GM10266 (cell line): ENCODE data around the gene TRIM10.
"Not testable (repeated sequence)": the region's sequence is repeated elsewhere in the genome, so short reads cannot be mapped to it uniquely, and the experiment has no call there.

Source experiments
- DNase-seq: peaks from one replicate; pipeline ENCODE4 v3.0.0; 2012; ENCODE audit errors: extremely low spot score
- TF ChIP-seq, protein P1 (sequence below): IDR thresholded peaks from 2 replicates; pipeline ENCODE4 v1.5.1; 2012; ENCODE audit warnings: mild to moderate bottlenecking, low read depth; ENCODE audit not compliant: control insufficient read depth, insufficient read depth; ENCODE audit errors: missing control alignments

TRIM10 gene

DNA sequence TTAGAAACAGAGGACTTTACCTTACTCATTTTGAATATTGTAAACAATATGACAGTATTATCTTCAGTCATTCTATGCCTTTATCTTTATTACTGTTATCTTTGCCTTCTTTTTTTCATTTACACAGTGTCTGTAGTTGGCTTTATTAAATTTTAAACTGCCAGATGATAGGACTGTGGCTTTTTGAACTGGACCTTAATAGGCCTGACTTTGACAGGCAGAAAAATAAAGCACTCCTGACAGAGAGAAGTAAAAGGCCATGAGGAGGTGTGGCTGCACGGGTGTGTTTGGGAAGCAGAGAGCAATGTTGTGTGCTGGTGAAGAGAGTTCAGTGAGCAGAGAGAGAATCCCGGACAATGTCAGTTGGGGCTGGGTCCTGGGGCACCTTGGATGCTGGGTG, 17.2 kb downstream of the TRIM10 start:
- TF ChIP-seq, protein P1, sequence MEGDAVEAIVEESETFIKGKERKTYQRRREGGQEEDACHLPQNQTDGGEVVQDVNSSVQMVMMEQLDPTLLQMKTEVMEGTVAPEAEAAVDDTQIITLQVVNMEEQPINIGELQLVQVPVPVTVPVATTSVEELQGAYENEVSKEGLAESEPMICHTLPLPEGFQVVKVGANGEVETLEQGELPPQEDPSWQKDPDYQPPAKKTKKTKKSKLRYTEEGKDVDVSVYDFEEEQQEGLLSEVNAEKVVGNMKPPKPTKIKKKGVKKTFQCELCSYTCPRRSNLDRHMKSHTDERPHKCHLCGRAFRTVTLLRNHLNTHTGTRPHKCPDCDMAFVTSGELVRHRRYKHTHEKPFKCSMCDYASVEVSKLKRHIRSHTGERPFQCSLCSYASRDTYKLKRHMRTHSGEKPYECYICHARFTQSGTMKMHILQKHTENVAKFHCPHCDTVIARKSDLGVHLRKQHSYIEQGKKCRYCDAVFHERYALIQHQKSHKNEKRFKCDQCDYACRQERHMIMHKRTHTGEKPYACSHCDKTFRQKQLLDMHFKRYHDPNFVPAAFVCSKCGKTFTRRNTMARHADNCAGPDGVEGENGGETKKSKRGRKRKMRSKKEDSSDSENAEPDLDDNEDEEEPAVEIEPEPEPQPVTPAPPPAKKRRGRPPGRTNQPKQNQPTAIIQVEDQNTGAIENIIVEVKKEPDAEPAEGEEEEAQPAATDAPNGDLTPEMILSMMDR = no peak

DNA sequence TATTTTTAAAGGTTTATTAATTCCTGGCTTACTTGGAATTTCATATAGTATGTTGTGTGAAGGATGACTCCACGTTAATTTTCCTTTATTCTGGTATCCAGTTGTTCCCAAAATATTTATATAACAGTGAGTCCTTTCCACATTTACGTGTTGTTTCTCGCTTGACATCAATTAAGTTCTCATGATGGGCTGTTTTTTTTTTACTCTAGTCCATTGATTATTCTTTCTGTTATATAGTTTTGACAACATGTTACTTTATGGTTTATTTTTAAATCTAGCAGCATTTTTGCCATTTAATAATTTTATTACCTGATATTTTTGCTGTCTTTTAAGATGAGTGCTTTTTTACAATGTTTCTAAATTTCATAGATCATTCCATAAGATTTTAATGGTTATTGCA, 18.3 kb downstream of the TRIM10 start:
- TF ChIP-seq, protein P1 = no peak
- DNase-seq = no peak

More for the DNA sequence above, 17.2 kb downstream of the TRIM10 start:
- DNase-seq = no peak

DNA sequence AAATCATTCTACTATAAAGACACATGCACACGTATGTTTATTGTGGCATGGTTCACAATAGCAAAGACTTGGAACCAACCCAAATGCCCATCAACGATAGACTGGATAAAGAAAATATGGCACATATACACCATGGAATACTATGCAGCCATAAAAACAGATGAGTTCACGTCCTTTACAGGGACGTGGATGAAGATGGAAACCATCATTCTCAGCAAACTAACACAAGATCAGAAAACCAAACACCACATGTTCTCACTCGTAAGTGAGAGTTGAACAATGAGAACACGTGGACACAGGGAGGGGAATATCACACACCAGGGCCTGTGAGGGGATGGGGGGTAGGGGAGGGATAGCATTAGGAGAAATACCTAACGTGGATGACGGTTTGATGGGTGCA, 20.8 kb downstream of the TRIM10 start:
- DNase-seq = not testable (repeated sequence)

DNA sequence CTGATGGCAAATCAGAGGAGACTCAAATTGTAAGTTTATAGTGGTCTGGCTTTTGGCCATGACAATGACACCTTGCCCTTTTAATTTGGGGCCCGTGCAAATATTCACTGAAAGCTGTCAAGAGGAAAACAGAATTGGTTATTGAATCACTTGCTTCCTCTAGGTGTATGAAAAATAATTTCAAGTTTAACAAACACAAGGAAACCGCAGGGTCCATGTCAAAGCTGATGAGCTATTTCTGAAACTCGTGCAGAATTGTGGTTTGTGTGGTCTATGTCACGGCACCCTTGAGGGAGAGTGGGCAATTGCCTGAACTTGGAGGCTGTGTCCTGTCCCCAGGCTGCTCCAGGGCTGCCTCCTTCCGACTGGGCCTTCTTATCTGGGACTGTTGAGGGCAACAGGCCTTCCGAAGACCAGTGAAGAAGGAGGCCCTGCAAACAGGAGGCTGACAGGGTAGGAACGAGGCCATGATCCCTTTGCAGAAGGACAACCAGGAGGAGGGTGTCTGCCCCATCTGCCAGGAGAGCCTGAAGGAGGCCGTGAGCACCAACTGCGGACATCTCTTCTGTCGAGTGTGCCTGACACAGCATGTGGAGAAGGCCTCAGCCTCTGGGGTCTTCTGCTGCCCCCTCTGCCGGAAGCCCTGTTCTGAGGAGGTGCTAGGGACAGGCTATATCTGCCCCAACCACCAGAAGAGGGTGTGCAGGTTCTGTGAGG, 24.3 kb downstream of the TRIM10 start:
- TF ChIP-seq, protein P1 = no peak

DNA sequence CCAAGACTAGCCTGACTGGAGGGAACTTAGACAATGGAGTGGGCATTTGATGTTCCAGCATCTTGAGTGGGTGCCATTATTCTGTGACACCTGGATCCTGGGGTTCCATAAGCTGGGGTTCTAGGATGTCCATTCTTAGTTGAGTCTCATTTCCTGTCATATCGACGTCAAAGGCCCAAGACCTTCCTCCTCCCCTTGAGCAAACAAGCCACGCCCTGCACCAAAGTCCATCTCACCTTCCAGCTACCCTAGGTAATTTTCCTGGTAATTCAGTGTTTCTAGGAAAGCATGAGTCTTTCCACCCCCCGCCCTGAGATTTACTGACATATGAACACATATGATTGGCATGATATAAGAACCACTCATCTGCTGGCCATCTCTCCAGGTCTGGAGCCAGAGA, 25.3 kb downstream of the TRIM10 start, which contains the start of gene TRIM40:
TSS of gene TRIM40 (plus strand) at position 384 of the 400 bp plus-strand sequence. CDS start 897 bp downstream, outside the sequence.
- no peak for DNase-seq
- TF ChIP-seq, protein P1 = no peak

More for the DNA sequence above, 24.3 kb downstream of the TRIM10 start:
- no peak for DNase-seq

DNA sequence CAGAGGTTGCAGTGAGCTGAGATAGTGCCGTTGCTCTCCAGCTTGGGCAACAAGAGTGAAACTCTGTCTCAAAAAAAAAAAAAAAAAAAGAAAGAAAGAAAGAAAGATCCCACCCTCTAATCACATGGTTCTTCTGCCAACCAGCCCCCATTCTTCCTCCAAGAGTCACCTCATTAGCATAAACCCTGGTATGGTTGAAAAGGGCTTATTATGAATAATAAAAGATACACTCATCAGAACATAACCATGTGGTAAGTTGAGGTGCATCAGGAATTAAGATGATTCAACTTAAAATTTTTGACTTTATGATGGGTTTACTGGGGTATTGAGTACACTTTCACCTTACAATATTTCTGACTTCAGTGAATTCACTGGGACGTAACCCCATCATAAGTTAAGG, 25.9 kb downstream of the TRIM10 start:
- TF ChIP-seq, protein P1 = no peak
- DNase-seq = no peak

DNA sequence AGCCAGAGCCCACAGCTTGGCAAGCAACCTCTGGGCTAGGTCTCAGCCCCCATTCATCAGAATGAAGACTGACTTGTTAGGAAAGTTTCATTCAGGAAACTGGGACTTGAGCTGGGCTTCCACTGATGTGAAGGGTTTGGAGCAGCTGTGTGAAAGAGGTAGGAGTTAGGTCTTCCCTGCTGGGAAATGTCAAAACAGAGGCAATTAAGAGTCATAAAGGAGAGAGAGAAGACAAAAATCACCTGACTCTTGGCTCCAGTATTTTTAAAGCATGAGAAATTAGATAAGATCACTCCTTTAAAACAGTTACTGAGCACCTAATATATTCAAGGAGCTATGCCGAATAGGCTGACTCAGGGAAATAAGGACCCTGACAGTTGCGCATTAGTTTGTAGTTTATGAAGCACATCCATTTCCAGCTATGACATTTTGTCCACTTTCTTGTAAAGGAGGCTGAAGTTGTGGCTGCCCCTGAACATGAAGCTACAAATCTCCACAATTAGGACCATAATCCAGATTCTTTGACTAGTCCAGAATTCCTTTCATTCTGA, 29.0 kb downstream of the TRIM10 start:
- no peak for DNase-seq
- TF ChIP-seq, protein P1 = no peak
